Duodenal mucosa (tissue), 2 donors: Measurements from ENCODE around the gene RAD18.

ENCODE experiments used
- H3K27ac ChIP-seq: one replicate; pipeline ENCODE4 v1.7.0; 2013; ENCODE audit warnings: low read depth, low read length
- H3K27me3 ChIP-seq, 2 donors: one replicate each; pipeline ENCODE4 v1.7.0; 2013; ENCODE audit warnings: low read length in 2 of 2, control low read depth in 1 of 2; ENCODE audit not compliant: insufficient read depth in 2 of 2, control insufficient read depth in 1 of 2
- H3K36me3 ChIP-seq, 2 donors: one replicate each; pipeline ENCODE4 v1.7.0; 2013; ENCODE audit warnings: low read length in 2 of 2, control low read depth in 1 of 2; ENCODE audit not compliant: insufficient read depth in 2 of 2, control insufficient read depth in 1 of 2
- H3K4me1 ChIP-seq, 2 donors: one replicate each; pipeline ENCODE4 v1.7.0; 2013; ENCODE audit warnings: low read length in 2 of 2, control low read depth in 1 of 2; ENCODE audit not compliant: insufficient read depth in 2 of 2, control insufficient read depth in 1 of 2
- H3K4me3 ChIP-seq, 2 donors: one replicate each; pipeline ENCODE4 v1.7.0; 2013; ENCODE audit warnings: low read length in 2 of 2, low read depth in 1 of 2
- H3K9ac ChIP-seq, 2 donors: one replicate each; pipeline ENCODE4 v1.7.0; 2013; ENCODE audit warnings: low read length in 2 of 2, low read depth in 1 of 2
- H3K9me3 ChIP-seq, 2 donors: one replicate each; pipeline ENCODE4 v1.7.0; 2013; ENCODE audit warnings: low read length in 2 of 2, control low read depth in 1 of 2; ENCODE audit not compliant: control insufficient read depth in 1 of 2

The RAD18 gene

GRCh38 chr3:8885536-8886316 is 77.5 kb downstream of the RAD18 start:
- peaks cover 23 to 38% of the 10 kb centered on the region in 2 donors for H3K36me3 ChIP-seq
- no peak overlapping the region for H3K9ac ChIP-seq
- H3K4me1 ChIP-seq = no peaks in the 10 kb centered on the region
- no peaks in the 10 kb centered on the region for H3K9me3 ChIP-seq
- H3K4me3 ChIP-seq = no peak overlapping the region
- no peak overlapping the region for H3K27ac ChIP-seq
- H3K27me3 ChIP-seq = no peaks in the 10 kb centered on the region

- H3K36me3 ChIP-seq = peaks cover 22 to 41% of the 10 kb centered on the region in 2 donors
- no peak overlapping the region for H3K9ac ChIP-seq
- no peaks in the 10 kb centered on the region for H3K4me1 ChIP-seq
- H3K9me3 ChIP-seq = no peaks in the 10 kb centered on the region
- no peak overlapping the region for H3K4me3 ChIP-seq
- H3K27ac ChIP-seq = no peak overlapping the region
- no peaks in the 10 kb centered on the region for H3K27me3 ChIP-seq
These were observed 78.5 kb downstream of the RAD18 start for GRCh38 chr3:8884630-8885290.

GRCh38 chr3:8882642-8883041 is 80.6 kb downstream of the RAD18 start:
- H3K27me3 ChIP-seq = no peaks in the 10 kb centered on the region
- H3K36me3 ChIP-seq = peaks cover 11 to 40% of the 10 kb centered on the region in 2 donors
- no peak overlapping the region for H3K27ac ChIP-seq
- no peak overlapping the region for H3K4me3 ChIP-seq
- H3K4me1 ChIP-seq = no peaks in the 10 kb centered on the region
- H3K9me3 ChIP-seq = no peaks in the 10 kb centered on the region
- H3K9ac ChIP-seq = no peak overlapping the region

GRCh38 chr3:8882171-8882593 is 81.1 kb downstream of the RAD18 start:
- H3K4me1 ChIP-seq = no peaks in the 10 kb centered on the region
- H3K9me3 ChIP-seq = no peaks in the 10 kb centered on the region
- peaks cover 9 to 37% of the 10 kb centered on the region in 2 donors for H3K36me3 ChIP-seq
- no peak overlapping the region for H3K27ac ChIP-seq
- H3K4me3 ChIP-seq = no peak overlapping the region
- no peak overlapping the region for H3K9ac ChIP-seq
- no peaks in the 10 kb centered on the region for H3K27me3 ChIP-seq

DNA sequence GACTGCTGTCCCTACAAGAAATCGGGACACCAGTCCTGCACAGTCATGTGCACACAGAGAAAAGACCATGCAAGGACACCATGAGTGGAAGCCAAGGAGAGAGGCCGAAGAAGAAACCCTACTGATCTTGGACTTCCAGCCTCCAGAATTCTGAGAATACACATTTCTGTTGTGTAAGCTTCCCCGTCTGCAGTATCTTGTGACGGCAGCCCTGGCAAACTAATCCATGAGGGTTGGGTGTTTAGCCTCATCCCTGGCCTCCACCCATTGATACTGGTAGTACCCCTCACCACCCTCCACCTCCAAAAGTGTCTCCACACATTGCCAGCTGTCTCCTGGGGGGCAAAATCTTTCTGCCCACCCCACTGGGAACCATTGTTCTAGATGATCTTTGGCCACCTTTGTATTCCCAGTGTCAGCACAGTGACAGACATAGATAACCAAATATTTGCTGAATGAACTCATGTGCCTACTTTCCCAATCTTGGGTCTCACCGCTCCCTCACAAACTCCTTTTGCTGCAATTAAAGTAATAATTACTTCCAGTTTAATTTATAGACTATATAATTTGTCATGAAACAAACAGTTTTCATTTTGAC is 83.8 kb downstream of the RAD18 start:
- H3K36me3 ChIP-seq = peaks cover 0 to 35% of the 10 kb centered on the region in 2 donors
- H3K27ac ChIP-seq = no peak overlapping the region

GRCh38 chr3:8875836-8876235 is 87.4 kb downstream of the RAD18 start:
- H3K27ac ChIP-seq = no peak overlapping the region
- no peaks in the 10 kb centered on the region for H3K27me3 ChIP-seq
- no peak overlapping the region for H3K9ac ChIP-seq
- H3K9me3 ChIP-seq = no peaks in the 10 kb centered on the region
- H3K36me3 ChIP-seq = peaks cover 0 to 30% of the 10 kb centered on the region in 2 donors
- no peak overlapping the region for H3K4me3 ChIP-seq
- H3K4me1 ChIP-seq = no peaks in the 10 kb centered on the region

More for the DNA sequence above, 83.8 kb downstream of the RAD18 start:
- Histone ChIP-seq H3K9ac (no peak overlapping the region), H3K4me3 (no peak overlapping the region), H3K27me3 (no peaks in the 10 kb centered on the region), H3K4me1 (no peaks in the 10 kb centered on the region), H3K9me3 (no peaks in the 10 kb centered on the region)

DNA sequence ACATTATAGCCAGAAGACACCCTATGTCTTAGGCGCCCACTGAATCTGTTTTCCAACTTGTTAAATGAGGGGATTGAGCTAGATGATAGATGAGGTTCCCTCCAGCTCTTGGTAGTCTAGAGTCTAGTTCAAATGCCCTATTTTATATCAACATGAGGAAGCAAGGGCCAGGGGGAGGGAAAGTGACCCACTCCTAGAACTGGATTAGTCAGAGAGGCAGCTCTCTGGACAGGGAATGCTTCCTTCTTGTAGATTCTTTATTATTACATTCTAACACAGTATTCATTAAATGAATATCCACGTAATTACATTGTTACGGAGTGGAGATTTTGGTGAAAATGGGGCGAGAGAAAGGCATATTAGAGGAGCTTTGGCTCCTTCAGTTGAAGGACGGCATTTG is 89.5 kb downstream of the RAD18 start:
- no peaks in the 10 kb centered on the region for H3K4me1 ChIP-seq
- peaks cover 0 to 16% of the 10 kb centered on the region in 2 donors for H3K36me3 ChIP-seq
- H3K27me3 ChIP-seq = no peaks in the 10 kb centered on the region
- no peaks in the 10 kb centered on the region for H3K9me3 ChIP-seq
- no peak overlapping the region for H3K4me3 ChIP-seq
- H3K27ac ChIP-seq = no peak overlapping the region
- H3K9ac ChIP-seq = no peak overlapping the region

GRCh38 chr3:8872261-8872660 is 91.0 kb downstream of the RAD18 start:
- Histone ChIP-seq H3K9me3 (no peaks in the 10 kb centered on the region), H3K4me3 (no peak overlapping the region), H3K4me1 (no peaks in the 10 kb centered on the region), H3K36me3 (peaks cover 0 to 8% of the 10 kb centered on the region in 2 donors), H3K9ac (no peak overlapping the region), H3K27me3 (no peaks in the 10 kb centered on the region), H3K27ac (no peak overlapping the region)

- Histone ChIP-seq H3K4me1 (no peaks in the 10 kb centered on the region), H3K9me3 (no peaks in the 10 kb centered on the region), H3K9ac (no peak overlapping the region), H3K27ac (no peak overlapping the region), H3K4me3 (no peak overlapping the region), H3K36me3 (no peaks in the 10 kb centered on the region), H3K27me3 (no peaks in the 10 kb centered on the region)
These were observed 92.0 kb downstream of the RAD18 start for GRCh38 chr3:8871306-8871705.

DNA sequence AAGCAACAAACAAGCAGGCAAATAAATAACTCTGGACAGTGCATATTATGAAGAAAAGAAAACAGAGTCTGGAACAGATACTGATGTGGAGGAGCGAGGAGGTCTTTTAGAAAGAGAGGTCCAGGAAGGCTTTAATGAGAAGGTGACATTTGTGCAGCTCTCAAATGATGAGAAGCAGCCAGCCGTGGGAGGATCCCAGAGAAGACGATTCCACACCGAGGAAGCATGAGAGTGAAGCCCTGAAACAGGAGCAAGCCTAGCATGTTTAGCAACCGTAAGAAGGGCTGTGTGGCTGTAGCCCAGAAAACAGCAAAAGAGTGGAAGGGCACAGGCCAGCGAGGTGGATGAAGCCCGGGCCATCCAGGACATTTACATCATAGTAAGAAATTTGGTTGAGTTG is 93.1 kb downstream of the RAD18 start:
- H3K9me3 ChIP-seq = no peaks in the 10 kb centered on the region
- no peak overlapping the region for H3K4me3 ChIP-seq
- H3K27ac ChIP-seq = no peak overlapping the region
- H3K27me3 ChIP-seq = no peaks in the 10 kb centered on the region
- no peaks in the 10 kb centered on the region for H3K4me1 ChIP-seq
- H3K36me3 ChIP-seq = no peaks in the 10 kb centered on the region
- no peak overlapping the region for H3K9ac ChIP-seq
